ENCODE results near the gene KIF5C. TPM values are rescaled to one million over a fixed set of nuclear protein-coding genes. Genes with fewer than 3 reads are reported as not detected.

KIF5C gene
- total and polyA plus RNA-seq, 7 experiments from 2014 or later: 0.58 to 14.3 (median 5.1) TPM

- ChIA-PET POLR2A (no interaction called here), CTCF (no interaction called here)
- Histone ChIP-seq H3K27me3 (ENCODE audit: control insufficient read depth in 2 of 2, insufficient read depth in 2 of 2, low read length in 2 of 2) (peaks cover 0 to 5% of the 10 kb centered on the region in 2 donors), H3K36me3 (ENCODE audit: control insufficient read depth in 2 of 3, insufficient read depth in 3 of 3, low read length in 3 of 3) (no peaks in the 10 kb centered on the region), H3K4me1 (ENCODE audit: control insufficient read depth in 2 of 2, insufficient read depth in 2 of 2, low read length in 2 of 2) (no peaks in the 10 kb centered on the region), H3K9me3 (ENCODE audit: control insufficient read depth in 2 of 3, low read length in 3 of 3) (no peaks in the 10 kb centered on the region), H3K27ac (ENCODE audit: low read depth, low read length) (no peak overlapping the region), H3K4me3 (ENCODE audit: low read length) (no peak overlapping the region)
- Mint-ChIP-seq H3K27me3 (peaks cover 46 to 81% (median 59%) of the 10 kb centered on the region in 5 donors), H3K9me3 (peaks cover 0 to 13% (median 4%) of the 10 kb centered on the region in 11 donors), H3K4me1 (peaks cover 0 to 10% (median 0%) of the 10 kb centered on the region in 7 donors), H3K27ac (no peak overlapping the region), H3K36me3 (no peaks in the 10 kb centered on the region), H3K4me3 (no peak overlapping the region)
- ATAC-seq: peak; percentile 46
- DNase-seq: peak in 2 of 9 donors; percentile 14 to 41
- intact Hi-C loops (cut with micrococcal nuclease): no loop called here
Observed at GRCh38 chr2:149040451-149040850, 165.4 kb downstream of the KIF5C start.

- ATAC-seq: no peak
- peaks cover 42 to 80% (median 55%) of the 10 kb centered on the region in 5 donors for H3K27me3 Mint-ChIP-seq
- peaks cover 0 to 22% (median 7%) of the 10 kb centered on the region in 11 donors for H3K9me3 Mint-ChIP-seq
- Histone ChIP-seq H3K27me3 (ENCODE audit: control insufficient read depth in 2 of 2, insufficient read depth in 2 of 2, low read length in 2 of 2) (peaks cover 0 to 5% of the 10 kb centered on the region in 2 donors), H3K27ac (ENCODE audit: low read depth, low read length) (no peak overlapping the region), H3K9me3 (ENCODE audit: control insufficient read depth in 2 of 3, low read length in 3 of 3) (no peaks in the 10 kb centered on the region), H3K4me1 (ENCODE audit: control insufficient read depth in 2 of 2, insufficient read depth in 2 of 2, low read length in 2 of 2) (no peaks in the 10 kb centered on the region), H3K4me3 (ENCODE audit: low read length) (no peak overlapping the region), H3K36me3 (ENCODE audit: control insufficient read depth in 2 of 3, insufficient read depth in 3 of 3, low read length in 3 of 3) (no peaks in the 10 kb centered on the region)
- H3K4me1 Mint-ChIP-seq: peaks cover 0 to 10% (median 0%) of the 10 kb centered on the region in 7 donors
- H3K27ac Mint-ChIP-seq: no peak overlapping the region
- ChIA-PET POLR2A (no interaction called here), CTCF (no interaction called here)
- intact Hi-C loops (cut with micrococcal nuclease): no loop called here
- H3K4me3 Mint-ChIP-seq: no peak overlapping the region
- DNase-seq: no peak
- H3K36me3 Mint-ChIP-seq: no peaks in the 10 kb centered on the region
Observed at GRCh38 chr2:149041482-149041881, 166.5 kb downstream of the KIF5C start.

DNA sequence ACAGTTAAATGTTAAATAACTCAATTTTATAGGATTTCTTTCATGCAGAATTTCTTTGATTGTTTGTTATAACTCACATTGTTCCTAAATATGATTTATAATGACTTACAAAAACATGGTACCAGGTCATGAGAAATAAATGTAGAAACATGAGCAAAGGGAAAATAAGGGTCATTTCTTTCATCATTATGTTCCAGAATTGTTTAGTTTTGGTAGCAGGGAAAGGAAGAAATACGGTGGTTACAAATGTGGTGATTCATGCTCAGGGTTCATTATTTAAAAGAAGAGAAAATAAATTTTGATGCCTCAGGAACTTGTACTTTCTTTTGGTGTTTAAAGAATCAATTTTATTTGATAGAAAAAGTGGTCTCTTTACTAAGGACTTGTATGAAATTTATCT is 167.9 kb downstream of the KIF5C start:
- no peak overlapping the region for H3K4me3 Mint-ChIP-seq
- peaks cover 0 to 5% of the 10 kb centered on the region in 2 donors for H3K27me3 ChIP-seq (ENCODE audit: control insufficient read depth in 2 of 2, insufficient read depth in 2 of 2, low read length in 2 of 2)
- H3K4me1 ChIP-seq (ENCODE audit: control insufficient read depth in 2 of 2, insufficient read depth in 2 of 2, low read length in 2 of 2): no peaks in the 10 kb centered on the region
- intact Hi-C loops (cut with micrococcal nuclease): no loop called here
- H3K36me3 Mint-ChIP-seq: peaks cover 0 to 7% (median 0%) of the 10 kb centered on the region in 5 donors
- no peak overlapping the region for H3K27ac Mint-ChIP-seq
- no peaks in the 10 kb centered on the region for H3K9me3 ChIP-seq (ENCODE audit: control insufficient read depth in 2 of 3, low read length in 3 of 3)
- ChIA-PET POLR2A (no interaction called here), CTCF (no interaction called here)
- H3K36me3 ChIP-seq (ENCODE audit: control insufficient read depth in 2 of 3, insufficient read depth in 3 of 3, low read length in 3 of 3): no peaks in the 10 kb centered on the region
- H3K27ac ChIP-seq (ENCODE audit: low read depth, low read length): no peak overlapping the region
- peaks cover 0 to 8% (median 0%) of the 10 kb centered on the region in 7 donors for H3K4me1 Mint-ChIP-seq
- no peak for DNase-seq
- ATAC-seq: no peak
- H3K4me3 ChIP-seq (ENCODE audit: low read length): no peak overlapping the region
- H3K27me3 Mint-ChIP-seq: peaks cover 31 to 75% (median 45%) of the 10 kb centered on the region in 5 donors
- H3K9me3 Mint-ChIP-seq: peaks cover 0 to 34% (median 17%) of the 10 kb centered on the region in 11 donors

DNA sequence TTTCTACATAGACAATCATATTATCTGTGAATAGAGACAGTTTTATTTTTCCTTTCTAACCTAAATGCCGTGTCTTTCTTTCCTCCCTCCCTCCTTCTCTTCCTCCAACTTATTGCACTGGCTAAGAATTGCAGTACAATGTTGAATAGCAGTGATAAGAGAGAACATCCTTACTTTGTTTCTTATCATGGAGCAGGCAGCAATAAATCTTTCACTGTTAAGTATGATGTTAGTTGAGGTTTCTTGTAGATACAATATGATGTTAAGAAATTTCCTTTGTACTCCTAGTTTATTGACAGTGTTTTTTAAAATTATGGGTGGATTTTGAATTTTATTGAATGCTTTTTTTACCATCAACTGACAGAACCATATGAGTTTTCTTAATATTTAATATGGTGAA is 169.5 kb downstream of the KIF5C start:
- no peak overlapping the region for H3K27ac Mint-ChIP-seq
- no peak for ATAC-seq
- H3K9me3 Mint-ChIP-seq: peaks cover 2 to 46% (median 25%) of the 10 kb centered on the region in 11 donors
- no peak overlapping the region for H3K4me3 Mint-ChIP-seq
- H3K4me1 ChIP-seq (ENCODE audit: control insufficient read depth in 2 of 2, insufficient read depth in 2 of 2, low read length in 2 of 2): no peaks in the 10 kb centered on the region
- no peaks in the 10 kb centered on the region for H3K9me3 ChIP-seq (ENCODE audit: control insufficient read depth in 2 of 3, low read length in 3 of 3)
- no peak overlapping the region for H3K27ac ChIP-seq (ENCODE audit: low read depth, low read length)
- no peaks in the 10 kb centered on the region for H3K36me3 ChIP-seq (ENCODE audit: control insufficient read depth in 2 of 3, insufficient read depth in 3 of 3, low read length in 3 of 3)
- no peak for DNase-seq
- H3K4me1 Mint-ChIP-seq: peaks cover 0 to 2% (median 0%) of the 10 kb centered on the region in 7 donors
- H3K27me3 ChIP-seq (ENCODE audit: control insufficient read depth in 2 of 2, insufficient read depth in 2 of 2, low read length in 2 of 2): peaks cover 4 to 5% of the 10 kb centered on the region in 2 donors
- H3K27me3 Mint-ChIP-seq: peaks cover 26 to 67% (median 39%) of the 10 kb centered on the region in 5 donors
- ChIA-PET POLR2A (no interaction called here), CTCF (no interaction called here)
- H3K4me3 ChIP-seq (ENCODE audit: low read length): no peak overlapping the region
- intact Hi-C loops (cut with micrococcal nuclease): no loop called here
- peaks cover 0 to 11% (median 0%) of the 10 kb centered on the region in 5 donors for H3K36me3 Mint-ChIP-seq

- intact Hi-C loops (cut with micrococcal nuclease): no loop called here
Observed at GRCh38 chr2:149047118-149047517, 172.1 kb downstream of the KIF5C start.

DNA sequence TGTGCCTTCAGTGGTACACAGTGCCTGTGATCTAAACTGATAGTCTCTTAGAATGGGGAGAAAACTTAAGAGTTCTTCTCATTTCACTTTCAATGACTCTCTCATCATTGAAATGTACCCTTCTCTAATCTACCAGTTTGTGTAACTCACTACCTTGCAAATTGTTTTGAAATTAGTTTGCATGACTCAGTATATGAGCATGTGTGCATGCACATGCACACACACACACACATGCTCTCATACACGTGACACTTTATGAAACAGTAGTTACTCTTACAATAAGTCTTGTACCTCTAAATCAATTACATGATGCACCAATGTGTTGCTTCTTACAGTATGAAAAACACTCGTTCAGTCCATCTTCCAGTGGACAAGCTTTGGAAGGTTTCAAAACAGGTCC is 174.1 kb downstream of the KIF5C start:
- Histone ChIP-seq H3K9me3 (ENCODE audit: control insufficient read depth in 2 of 3, low read length in 3 of 3) (no peaks in the 10 kb centered on the region), H3K4me3 (ENCODE audit: low read length) (no peak overlapping the region), H3K27ac (ENCODE audit: low read depth, low read length) (no peak overlapping the region), H3K4me1 (ENCODE audit: control insufficient read depth in 2 of 2, insufficient read depth in 2 of 2, low read length in 2 of 2) (no peaks in the 10 kb centered on the region), H3K27me3 (ENCODE audit: control insufficient read depth in 2 of 2, insufficient read depth in 2 of 2, low read length in 2 of 2) (peaks cover 0 to 4% of the 10 kb centered on the region in 2 donors), H3K36me3 (ENCODE audit: control insufficient read depth in 2 of 3, insufficient read depth in 3 of 3, low read length in 3 of 3) (no peaks in the 10 kb centered on the region)
- Mint-ChIP-seq H3K4me1 (no peaks in the 10 kb centered on the region), H3K36me3 (peaks cover 0 to 11% (median 0%) of the 10 kb centered on the region in 5 donors), H3K9me3 (peaks cover 2 to 46% (median 25%) of the 10 kb centered on the region in 11 donors), H3K4me3 (no peak overlapping the region), H3K27me3 (peaks cover 6 to 36% (median 19%) of the 10 kb centered on the region in 5 donors), H3K27ac (no peak overlapping the region)
- ChIA-PET CTCF (no interaction called here), POLR2A (no interaction called here)
- DNase-seq (no peak), ATAC-seq (no peak)
- intact Hi-C loops (cut with micrococcal nuclease): no loop called here

More at GRCh38 chr2:149047118-149047517, 172.1 kb downstream of the KIF5C start:
- Histone ChIP-seq H3K4me1 (ENCODE audit: control insufficient read depth in 2 of 2, insufficient read depth in 2 of 2, low read length in 2 of 2) (no peaks in the 10 kb centered on the region), H3K36me3 (ENCODE audit: control insufficient read depth in 2 of 3, insufficient read depth in 3 of 3, low read length in 3 of 3) (no peaks in the 10 kb centered on the region), H3K27ac (ENCODE audit: low read depth, low read length) (no peak overlapping the region), H3K27me3 (ENCODE audit: control insufficient read depth in 2 of 2, insufficient read depth in 2 of 2, low read length in 2 of 2) (peaks cover 0 to 4% of the 10 kb centered on the region in 2 donors), H3K9me3 (ENCODE audit: control insufficient read depth in 2 of 3, low read length in 3 of 3) (no peaks in the 10 kb centered on the region), H3K4me3 (ENCODE audit: low read length) (no peak overlapping the region)
- ChIA-PET CTCF (no interaction called here), POLR2A (no interaction called here)
- H3K4me1 Mint-ChIP-seq: no peaks in the 10 kb centered on the region
- no peak overlapping the region for H3K27ac Mint-ChIP-seq
- H3K36me3 Mint-ChIP-seq: peaks cover 0 to 11% (median 0%) of the 10 kb centered on the region in 5 donors
- peaks cover 8 to 46% (median 17%) of the 10 kb centered on the region in 5 donors for H3K27me3 Mint-ChIP-seq
- peaks cover 2 to 46% (median 25%) of the 10 kb centered on the region in 11 donors for H3K9me3 Mint-ChIP-seq
- H3K4me3 Mint-ChIP-seq: no peak overlapping the region
- ATAC-seq (no peak), DNase-seq (no peak)

- H3K27ac ChIP-seq (ENCODE audit: low read depth, low read length): no peak overlapping the region
- intact Hi-C loops (cut with micrococcal nuclease): no loop called here
- DNase-seq (no peak), ATAC-seq (no peak)
- ChIA-PET POLR2A (no interaction called here), CTCF (no interaction called here)
- peaks cover 0 to 4% of the 10 kb centered on the region in 2 donors for H3K27me3 ChIP-seq (ENCODE audit: control insufficient read depth in 2 of 2, insufficient read depth in 2 of 2, low read length in 2 of 2)
- no peak overlapping the region for H3K4me3 Mint-ChIP-seq
- no peaks in the 10 kb centered on the region for H3K36me3 ChIP-seq (ENCODE audit: control insufficient read depth in 2 of 3, insufficient read depth in 3 of 3, low read length in 3 of 3)
- no peaks in the 10 kb centered on the region for H3K4me1 ChIP-seq (ENCODE audit: control insufficient read depth in 2 of 2, insufficient read depth in 2 of 2, low read length in 2 of 2)
- H3K9me3 ChIP-seq (ENCODE audit: control insufficient read depth in 2 of 3, low read length in 3 of 3): no peaks in the 10 kb centered on the region
- no peaks in the 10 kb centered on the region for H3K4me1 Mint-ChIP-seq
- peaks cover 0 to 11% (median 0%) of the 10 kb centered on the region in 5 donors for H3K36me3 Mint-ChIP-seq
- H3K4me3 ChIP-seq (ENCODE audit: low read length): no peak overlapping the region
- no peak overlapping the region for H3K27ac Mint-ChIP-seq
- H3K27me3 Mint-ChIP-seq: peaks cover 9 to 33% (median 24%) of the 10 kb centered on the region in 5 donors
- H3K9me3 Mint-ChIP-seq: peaks cover 2 to 37% (median 25%) of the 10 kb centered on the region in 11 donors
Observed at GRCh38 chr2:149050188-149050587, 175.2 kb downstream of the KIF5C start.
